PC-9 (cell line): ENCODE measurements around the gene FRAT2. TPM values are rescaled to one million over a fixed set of nuclear protein-coding genes. Genes with fewer than 3 reads are reported as not detected.

Experiments used
- BruUV-seq: library from RNA; stranded (reverse); fragments of 400-500 nt; replicated peaks from 2 replicates; lab custom pipeline; 2021; lab: Mats Ljungman, UMichigan
- CTCF ChIA-PET: fragments of 300-600 bp; sonication (Branson Sonifier 250); formaldehyde crosslinking; loops from one replicate; lab custom pipeline; 2022; ENCODE audit warnings: antibody characterized with exemption; lab: Charles Lee
- POLR2A ChIA-PET: fragments of 300-600 bp; sonication (Branson Sonifier 250); formaldehyde crosslinking; loops from one replicate; lab custom pipeline; 2022; ENCODE audit warnings: antibody characterized with exemption; ENCODE audit not compliant: unreplicated experiment; lab: Charles Lee
- DNase-seq, 2 experiments: peaks; one replicate each; pipeline versions ENCODE4 v3.0.0 to v3.0.0-alpha.2; 2015 to 2022; ENCODE audit warnings: mixed read lengths in 1 of 2
- H2AFZ ChIP-seq: fragments of 200-600 bp; sonication (generic); 2 replicates; pipeline ENCODE4 v1.8.1; 2017; ENCODE audit warnings: antibody characterized with exemption
- H3F3A ChIP-seq: fragments of 200-600 bp; sonication (generic); 2 replicates; pipeline ENCODE4 v1.8.1; 2017; ENCODE audit warnings: antibody characterized with exemption, mild to moderate bottlenecking, low read depth; ENCODE audit not compliant: insufficient read depth
- H3K27ac ChIP-seq: fragments of 200-600 bp; sonication (generic); 2 replicates; pipeline ENCODE4 v1.6.1; 2016; ENCODE audit warnings: mixed run types
- H3K27me3 ChIP-seq: fragments of 200-600 bp; sonication (generic); 2 replicates; pipeline ENCODE4 v1.6.1; 2016; ENCODE audit warnings: low read depth, mixed run types; ENCODE audit not compliant: insufficient read depth
- H3K36me3 ChIP-seq: fragments of 200-600 bp; sonication (generic); 2 replicates; pipeline ENCODE4 v1.6.1; 2016; ENCODE audit warnings: low read depth, mixed run types
- H3K4me1 ChIP-seq: fragments of 200-600 bp; sonication (generic); replicated peaks from 2 replicates; pipeline ENCODE4 v1.6.1; 2016; ENCODE audit warnings: mixed run types; ENCODE audit not compliant: insufficient read depth
- H3K4me2 ChIP-seq: fragments of 200-600 bp; sonication (generic); 2 replicates; pipeline ENCODE4 v1.6.1; 2017; ENCODE audit warnings: mixed run types
- H3K4me3 ChIP-seq: fragments of 200-600 bp; sonication (generic); 2 replicates; pipeline ENCODE4 v1.6.1; 2016; ENCODE audit warnings: mixed run types
- H3K79me2 ChIP-seq: fragments of 200-600 bp; sonication (generic); 2 replicates; pipeline ENCODE4 v1.6.1; 2017; ENCODE audit warnings: low read depth, mixed run types
- H3K9me2 ChIP-seq: fragments of 200-600 bp; sonication (generic); 2 replicates; pipeline ENCODE4 v1.8.1; 2017; ENCODE audit warnings: mild to moderate bottlenecking; ENCODE audit not compliant: insufficient read depth
- H3K9me3 ChIP-seq: fragments of 200-600 bp; sonication (generic); 2 replicates; pipeline ENCODE4 v1.8.1; 2016; ENCODE audit warnings: low read depth; ENCODE audit not compliant: insufficient read depth
- H4K20me1 ChIP-seq: fragments of 200-600 bp; sonication (generic); 2 replicates; pipeline ENCODE4 v1.8.1; 2017; ENCODE audit not compliant: insufficient read depth
- CTCF ChIP-seq: fragments of 200-600 bp; sonication (generic); conservative IDR thresholded peaks from 2 replicates; pipeline ENCODE4 v1.6.1; 2017; ENCODE audit warnings: mixed run types, antibody characterized with exemption, mild to moderate bottlenecking, moderate library complexity
- EZH2 ChIP-seq: fragments of 200-600 bp; sonication (generic); IDR thresholded peaks from 2 replicates; pipeline ENCODE4 v1.8.0; 2017; ENCODE audit warnings: antibody characterized with exemption, low read depth
- intact Hi-C: fragments of 100-400 bp; cut with micrococcal nuclease; formaldehyde crosslinking; loops from one replicate; pipeline ENCODE4 v1.10.0; 2022; ENCODE audit not compliant: unreplicated experiment
- total RNA-seq: library from RNA; stranded (reverse); gene quantifications from 2 replicates; pipeline ENCODE4 v1.2.3, GENCODE V29; 2021

Gene FRAT2
- total RNA-seq, 1 experiment from 2014 or later = 11.0 TPM

DNA sequence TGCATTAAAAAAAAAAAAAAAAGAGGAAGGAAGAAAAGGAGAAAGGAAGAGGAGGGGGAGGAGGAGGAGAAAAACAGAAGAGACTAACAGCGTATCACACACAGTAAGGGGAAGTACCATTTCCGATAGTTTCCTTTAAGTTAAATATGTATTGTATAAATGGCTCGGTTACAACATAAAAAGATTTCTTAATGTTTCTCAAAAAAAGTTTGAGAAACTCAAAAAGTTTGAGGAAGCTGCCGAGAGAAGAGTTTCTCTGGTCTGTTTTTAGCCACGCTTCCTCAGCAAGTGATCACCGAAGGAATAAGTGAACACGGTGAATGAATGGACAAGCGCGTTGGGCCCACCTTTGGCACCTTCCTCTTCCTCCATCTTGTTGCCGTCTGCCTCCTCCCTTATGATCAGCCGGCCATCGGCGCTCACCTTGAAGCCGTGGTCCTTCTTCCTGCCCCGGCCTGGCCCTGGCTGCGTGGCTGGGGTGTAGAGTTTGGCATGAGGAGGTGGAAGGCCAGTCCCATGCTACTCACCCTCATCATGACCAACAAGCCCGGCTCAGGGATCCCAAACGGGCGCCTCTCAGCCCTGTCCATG, 31.3 kb upstream of the FRAT2 start:
- Histone ChIP-seq H3K9me3 (no peaks in the 10 kb centered on the region), H3K27me3 (no peaks in the 10 kb centered on the region), H3K4me3 (no peak overlapping the region), H4K20me1 (no peaks in the 10 kb centered on the region), H3K27ac (no peak overlapping the region), H3F3A (no peaks in the 10 kb centered on the region), H3K9me2 (no peaks in the 10 kb centered on the region), H3K4me2 (no peak overlapping the region), H2AFZ (no peak overlapping the region), H3K79me2 (no peaks in the 10 kb centered on the region), H3K36me3 (no peaks in the 10 kb centered on the region), H3K4me1 (no peaks in the 10 kb centered on the region)
- no peak for TF ChIP-seq EZH2
- TF ChIP-seq CTCF = no peak
- CTCF ChIA-PET = no interaction called here
- DNase-seq = no peak
- intact Hi-C loops = no loop called here
- no TSS peak for BruUV-seq
- POLR2A ChIA-PET = no interaction called here

GRCh38 chr10:97363071-97363470, 28.5 kb upstream of the FRAT2 start:
- Histone ChIP-seq H3K27me3 (no peaks in the 10 kb centered on the region), H3K79me2 (no peaks in the 10 kb centered on the region), H3K9me3 (no peaks in the 10 kb centered on the region), H3K4me3 (no peak overlapping the region), H4K20me1 (no peaks in the 10 kb centered on the region), H3K36me3 (no peaks in the 10 kb centered on the region), H3K27ac (no peak overlapping the region), H2AFZ (no peak overlapping the region), H3K4me1 (no peaks in the 10 kb centered on the region), H3K9me2 (no peaks in the 10 kb centered on the region), H3K4me2 (no peak overlapping the region), H3F3A (no peaks in the 10 kb centered on the region)
- no peak for DNase-seq
- ChIA-PET POLR2A (no interaction called here), CTCF (no interaction called here)
- no TSS peak for BruUV-seq
- intact Hi-C loops = no loop called here
- no peak for TF ChIP-seq EZH2

GRCh38 chr10:97362310-97363033, 27.9 kb upstream of the FRAT2 start:
- H3K9me3 ChIP-seq = no peaks in the 10 kb centered on the region
- DNase-seq = no peak
- H2AFZ ChIP-seq = no peak overlapping the region
- TF ChIP-seq CTCF = no peak
- no peak for TF ChIP-seq EZH2
- ChIA-PET CTCF (no interaction called here), POLR2A (no interaction called here)
- H4K20me1 ChIP-seq = no peaks in the 10 kb centered on the region
- H3K36me3 ChIP-seq = no peaks in the 10 kb centered on the region
- no peak overlapping the region for H3K4me2 ChIP-seq
- intact Hi-C loops = no loop called here
- no TSS peak for BruUV-seq
- no peak overlapping the region for H3K27ac ChIP-seq
- no peak overlapping the region for H3K4me3 ChIP-seq
- no peaks in the 10 kb centered on the region for H3K79me2 ChIP-seq
- no peaks in the 10 kb centered on the region for H3K27me3 ChIP-seq
- no peaks in the 10 kb centered on the region for H3K9me2 ChIP-seq
- no peaks in the 10 kb centered on the region for H3F3A ChIP-seq
- no peaks in the 10 kb centered on the region for H3K4me1 ChIP-seq
